H9 (cell line): ENCODE measurements around the gene GLS. TPM values are rescaled to one million over a fixed set of nuclear protein-coding genes. Genes with fewer than 3 reads are reported as not detected.

Experiments
- DNase-seq: peaks from one replicate; pipeline ENCODE4 v3.0.0-alpha.2; 2017
- H2AFZ ChIP-seq: one replicate; pipeline ENCODE4 v1.6.1; 2013; ENCODE audit warnings: mild to moderate bottlenecking, low read length, control low read depth, moderate library complexity
- H2AK5ac ChIP-seq: 2 replicates; pipeline ENCODE4 v1.6.1; 2013; ENCODE audit warnings: low read length, control low read depth, mixed read lengths; ENCODE audit not compliant: insufficient read length
- H2BK120ac ChIP-seq: one replicate; pipeline ENCODE4 v1.6.1; 2013; ENCODE audit warnings: low read depth, mild to moderate bottlenecking, low read length, control low read depth, inconsistent platforms; ENCODE audit not compliant: poor library complexity, severe bottlenecking
- H2BK12ac ChIP-seq: 2 replicates; pipeline ENCODE4 v1.6.1; 2013; ENCODE audit warnings: low read length, control low read depth, mixed read lengths, low read depth; ENCODE audit not compliant: insufficient read length
- H2BK15ac ChIP-seq: 2 replicates; pipeline ENCODE4 v1.6.1; 2013; ENCODE audit warnings: low read depth, low read length, control low read depth
- H2BK20ac ChIP-seq: one replicate; pipeline ENCODE4 v1.6.1; 2013; ENCODE audit warnings: low read depth, mild to moderate bottlenecking, low read length, control low read depth, inconsistent platforms; ENCODE audit not compliant: poor library complexity, severe bottlenecking
- H2BK5ac ChIP-seq: 2 replicates; pipeline ENCODE4 v1.6.1; 2013; ENCODE audit warnings: low read length, control low read depth, mixed read lengths; ENCODE audit not compliant: insufficient read length
- H3K14ac ChIP-seq: 2 replicates; pipeline ENCODE4 v1.6.1; 2013; ENCODE audit warnings: low read length, control low read depth; ENCODE audit not compliant: insufficient read depth
- H3K18ac ChIP-seq: 2 replicates; pipeline ENCODE4 v1.6.1; 2013; ENCODE audit warnings: low read depth, mild to moderate bottlenecking, mixed read lengths, low read length, control low read depth; ENCODE audit not compliant: insufficient read length
- H3K23ac ChIP-seq: 2 replicates; pipeline ENCODE4 v1.6.1; 2013; ENCODE audit warnings: low read length, control low read depth, mixed read lengths, low read depth; ENCODE audit not compliant: insufficient read length
- H3K23me2 ChIP-seq: 2 replicates; pipeline ENCODE4 v1.6.1; 2013; ENCODE audit warnings: low read depth, mild to moderate bottlenecking, mixed read lengths, low read length, control low read depth; ENCODE audit not compliant: insufficient read length, poor library complexity, severe bottlenecking
- H3K27ac ChIP-seq: 2 replicates; pipeline ENCODE4 v1.5.1; 2013; ENCODE audit warnings: low read length, control low read depth, mixed read lengths, low read depth; ENCODE audit not compliant: insufficient read length
- H3K27me3 ChIP-seq: 2 replicates; pipeline ENCODE4 v1.6.1; 2013; ENCODE audit warnings: low read length, control low read depth, inconsistent platforms; ENCODE audit not compliant: insufficient read depth
- H3K4ac ChIP-seq: 2 replicates; pipeline ENCODE4 v1.6.1; 2013; ENCODE audit warnings: low read depth, mild to moderate bottlenecking, control low read depth, inconsistent platforms, low read length, moderate library complexity
- H3K4me1 ChIP-seq: 2 replicates; pipeline ENCODE4 v1.6.1; 2013; ENCODE audit warnings: low read length, control low read depth, inconsistent platforms; ENCODE audit not compliant: insufficient read depth
- H3K4me2 ChIP-seq: 2 replicates; pipeline ENCODE4 v1.6.1; 2013; ENCODE audit warnings: low read length, control low read depth, mixed read lengths; ENCODE audit not compliant: insufficient read length, insufficient read depth
- H3K56ac ChIP-seq: 2 replicates; pipeline ENCODE4 v1.6.1; 2013; ENCODE audit warnings: low read depth, mild to moderate bottlenecking, mixed read lengths, low read length, control low read depth; ENCODE audit not compliant: insufficient read length
- H3K79me1 ChIP-seq: 2 replicates; pipeline ENCODE4 v1.6.1; 2013; ENCODE audit warnings: low read depth, mild to moderate bottlenecking, moderate library complexity, low read length, control low read depth, inconsistent platforms; ENCODE audit not compliant: insufficient read depth, poor library complexity, severe bottlenecking
- H3K79me2 ChIP-seq: 2 replicates; pipeline ENCODE4 v1.6.1; 2013; ENCODE audit warnings: low read length, control low read depth, inconsistent platforms; ENCODE audit not compliant: insufficient read depth
- H3K9ac ChIP-seq: 2 replicates; pipeline ENCODE4 v1.6.1; 2013; ENCODE audit warnings: low read length, control low read depth, mixed read lengths; ENCODE audit not compliant: insufficient read length; ENCODE audit errors: extremely low read depth
- H3K9me3 ChIP-seq: one replicate; pipeline ENCODE4 v1.6.1; 2013; ENCODE audit warnings: low read depth, low read length, inconsistent platforms; ENCODE audit not compliant: control insufficient read depth
- H3T11ph ChIP-seq: one replicate; pipeline ENCODE4 v1.6.1; 2013; ENCODE audit warnings: mild to moderate bottlenecking, low read length, control low read depth, inconsistent platforms
- H4K20me1 ChIP-seq: one replicate; pipeline ENCODE4 v1.6.1; 2013; ENCODE audit not compliant: control insufficient read depth, insufficient read length, insufficient read depth
- H4K5ac ChIP-seq: 2 replicates; pipeline ENCODE4 v1.6.1; 2013; ENCODE audit warnings: low read depth, mild to moderate bottlenecking, mixed read lengths, low read length, control low read depth; ENCODE audit not compliant: insufficient read length
- H4K8ac ChIP-seq: replicated peaks from 2 replicates; pipeline ENCODE4 v1.6.1; 2013; ENCODE audit warnings: low read length, control low read depth, mixed read lengths, low read depth; ENCODE audit not compliant: insufficient read length
- H4K91ac ChIP-seq: 2 replicates; pipeline ENCODE4 v1.6.1; 2013; ENCODE audit warnings: low read depth, mild to moderate bottlenecking, moderate library complexity, mixed read lengths, low read length, control low read depth; ENCODE audit not compliant: insufficient read length
- H3K27ac Mint-ChIP-seq, 3 experiments: 2 replicates in 2 of 3; 3 replicates in 1 of 3; pipeline ENCODE4 v1.8.0; 2020 to 2021; ENCODE audit warnings: mixed read lengths in 3 of 3, mild to moderate bottlenecking in 1 of 3, moderate library complexity in 1 of 3
- H3K27me3 Mint-ChIP-seq: 2 replicates; pipeline ENCODE4 v1.8.0; 2021; ENCODE audit warnings: low read depth, mild to moderate bottlenecking, moderate library complexity, mixed read lengths
- H3K36me3 Mint-ChIP-seq, 3 experiments: 2 replicates in 2 of 3; 3 replicates in 1 of 3; pipeline ENCODE4 v1.8.0; 2020 to 2021; ENCODE audit warnings: low read depth in 3 of 3, mixed read lengths in 3 of 3; ENCODE audit not compliant: insufficient read depth in 1 of 3
- H3K4me1 Mint-ChIP-seq, 2 experiments: 2 replicates each; pipeline ENCODE4 v1.8.0; 2020; ENCODE audit warnings: mixed read lengths in 2 of 2
- H3K4me3 Mint-ChIP-seq, 2 experiments: 2 replicates in 1 of 2; 3 replicates in 1 of 2; pipeline ENCODE4 v1.8.0; 2020 to 2021; ENCODE audit warnings: mild to moderate bottlenecking in 2 of 2, mixed read lengths in 2 of 2, moderate library complexity in 1 of 2
- H3K9me3 Mint-ChIP-seq, 2 experiments: 2 replicates in 1 of 2; 3 replicates in 1 of 2; pipeline ENCODE4 v1.8.0; 2020; ENCODE audit warnings: mild to moderate bottlenecking in 2 of 2, mixed read lengths in 2 of 2, moderate library complexity in 1 of 2
- WGBS: extraction: QIAGEN DNeasy Blood & Tissue Kit; methylation state at CpG from one replicate; pipeline ENCODE4 v1.1.7; 2013; ENCODE audit warnings: missing lambda C conversion rate, low lambda C conversion rate, mixed read lengths; ENCODE audit not compliant: insufficient read length; ENCODE audit errors: extremely low coverage; 5-methylcytosine and 5-hydroxymethylcytosine counted together
- total RNA-seq: library from RNA; stranded (reverse); gene quantifications from 2 replicates; pipeline ENCODE4 v1.2.1, GENCODE V29; 2021
- TF ChIP-seq, protein P1 (sequence below): fragments of 200-600 bp; sonication (generic); conservative IDR thresholded peaks from 3 replicates; pipeline ENCODE4 v1.8.0; 2021; ENCODE audit warnings: antibody characterized with exemption, mild to moderate bottlenecking

GLS gene
- total RNA-seq, 1 experiment from 2014 or later = 69.3 TPM

DNA sequence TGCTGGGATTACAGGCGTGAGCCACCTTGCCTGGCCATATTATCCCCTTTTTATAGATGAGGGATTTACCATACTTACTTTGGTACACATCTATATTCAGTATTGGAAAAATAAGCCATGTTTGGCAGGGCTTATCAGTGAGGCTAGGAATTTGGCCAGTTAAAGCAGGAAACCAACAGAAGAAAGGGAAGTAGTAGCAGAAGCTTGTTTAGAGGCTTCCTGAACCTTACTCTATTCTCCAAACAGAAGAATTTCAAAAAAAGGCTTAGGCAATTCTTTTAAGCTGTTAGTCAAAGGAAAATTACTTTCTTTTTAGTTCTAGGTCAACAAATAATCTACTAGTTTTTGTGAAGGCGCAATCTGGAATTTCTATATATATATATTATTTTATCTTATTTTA lies 3.2 kb upstream of the GLS start:
- no peak overlapping the region for H2BK20ac ChIP-seq

More for the DNA sequence above, 3.2 kb upstream of the GLS start:
- no peak overlapping the region for H3K4ac ChIP-seq
- TF ChIP-seq, protein P1, sequence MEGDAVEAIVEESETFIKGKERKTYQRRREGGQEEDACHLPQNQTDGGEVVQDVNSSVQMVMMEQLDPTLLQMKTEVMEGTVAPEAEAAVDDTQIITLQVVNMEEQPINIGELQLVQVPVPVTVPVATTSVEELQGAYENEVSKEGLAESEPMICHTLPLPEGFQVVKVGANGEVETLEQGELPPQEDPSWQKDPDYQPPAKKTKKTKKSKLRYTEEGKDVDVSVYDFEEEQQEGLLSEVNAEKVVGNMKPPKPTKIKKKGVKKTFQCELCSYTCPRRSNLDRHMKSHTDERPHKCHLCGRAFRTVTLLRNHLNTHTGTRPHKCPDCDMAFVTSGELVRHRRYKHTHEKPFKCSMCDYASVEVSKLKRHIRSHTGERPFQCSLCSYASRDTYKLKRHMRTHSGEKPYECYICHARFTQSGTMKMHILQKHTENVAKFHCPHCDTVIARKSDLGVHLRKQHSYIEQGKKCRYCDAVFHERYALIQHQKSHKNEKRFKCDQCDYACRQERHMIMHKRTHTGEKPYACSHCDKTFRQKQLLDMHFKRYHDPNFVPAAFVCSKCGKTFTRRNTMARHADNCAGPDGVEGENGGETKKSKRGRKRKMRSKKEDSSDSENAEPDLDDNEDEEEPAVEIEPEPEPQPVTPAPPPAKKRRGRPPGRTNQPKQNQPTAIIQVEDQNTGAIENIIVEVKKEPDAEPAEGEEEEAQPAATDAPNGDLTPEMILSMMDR = no peak
- no peak overlapping the region for H2BK120ac ChIP-seq
- no peak overlapping the region for H4K5ac ChIP-seq
- H4K20me1 ChIP-seq = no peaks in the 10 kb centered on the region
- H3K4me2 ChIP-seq = no peak overlapping the region
- Mint-ChIP-seq H3K4me1 (peaks cover 4 to 10% of the 10 kb centered on the region in 2 experiments), H3K4me3 (no peak overlapping the region), H3K36me3 (peaks cover 0 to 7% (median 3%) of the 10 kb centered on the region in 3 experiments; a peak in 5 of 7 replicates), H3K27me3 (no peaks in the 10 kb centered on the region), H3K9me3 (peaks cover 0 to under 1% of the 10 kb centered on the region in 2 experiments; a peak in 1 of 5 replicates), H3K27ac (no peak overlapping the region)
- DNase-seq = no peak
- no peak overlapping the region for H3K9ac ChIP-seq
- H3K4me1 ChIP-seq = no peaks in the 10 kb centered on the region
- no peaks in the 10 kb centered on the region for H3K79me1 ChIP-seq
- no peaks in the 10 kb centered on the region for H3K27me3 ChIP-seq
- H2BK15ac ChIP-seq = no peak overlapping the region
- no CpG with 5 or more reads among the region's 2 CpGs for WGBS
- H3K9me3 ChIP-seq = no peaks in the 10 kb centered on the region
- no peak overlapping the region for H3K18ac ChIP-seq
- no peak overlapping the region for H2AK5ac ChIP-seq
- H3T11ph ChIP-seq = no peak overlapping the region
- no peak overlapping the region for H4K8ac ChIP-seq
- H2AFZ ChIP-seq = no peak overlapping the region
- H3K56ac ChIP-seq = no peak overlapping the region
- peaks cover 3% of the 10 kb centered on the region; the same call in 1 of the 2 replicates for H3K79me2 ChIP-seq
- peaks cover 10% of the 10 kb centered on the region for H3K23me2 ChIP-seq
- H3K23ac ChIP-seq = no peak overlapping the region
- H2BK5ac ChIP-seq = no peak overlapping the region
- no peak overlapping the region for H4K91ac ChIP-seq
- H3K27ac ChIP-seq = no peak overlapping the region
- H2BK12ac ChIP-seq = no peak overlapping the region
- H3K14ac ChIP-seq = no peak overlapping the region
